WTC11 (cell line): ENCODE measurements around the gene ABCA12. TPM values are rescaled to one million over a fixed set of nuclear protein-coding genes. Genes with fewer than 3 reads are reported as not detected.

ENCODE experiments used
- ATAC-seq: fragments of 200-7000 bp; cut with Tn5 transposase; 2 replicates; pipeline ENCODE4 v1.10.0; 2021; ENCODE audit warnings: mild to moderate bottlenecking, moderate library complexity
- CTCF ChIA-PET: fragments of 300-600 bp; sonication (Branson Sonifier 250); formaldehyde crosslinking; loops from one replicate; lab custom pipeline; 2021; ENCODE audit warnings: antibody characterized with exemption; lab: Charles Lee
- POLR2A ChIA-PET: fragments of 350-600 bp; sonication (Branson Sonifier 250); formaldehyde crosslinking; loops from one replicate; lab custom pipeline; 2021; ENCODE audit warnings: antibody characterized with exemption; lab: Charles Lee
- DNase-seq: peaks from one replicate; pipeline ENCODE4 v3.0.0; 2021; ENCODE audit warnings: low spot score
- H3K27ac Mint-ChIP-seq: 2 replicates; pipeline ENCODE4 v1.8.0; 2021; ENCODE audit warnings: mixed read lengths
- H3K27me3 Mint-ChIP-seq: 2 replicates; pipeline ENCODE4 v1.8.0; 2021; ENCODE audit warnings: low read depth, mild to moderate bottlenecking, moderate library complexity, mixed read lengths
- H3K36me3 Mint-ChIP-seq: 2 replicates; pipeline ENCODE4 v1.8.0; 2021; ENCODE audit warnings: mixed read lengths
- H3K4me1 Mint-ChIP-seq: 2 replicates; pipeline ENCODE4 v1.8.0; 2022; ENCODE audit warnings: mixed read lengths
- H3K4me3 Mint-ChIP-seq: 2 replicates; pipeline ENCODE4 v1.8.0; 2021; ENCODE audit warnings: mild to moderate bottlenecking, moderate library complexity, mixed read lengths
- H3K9me3 Mint-ChIP-seq: 2 replicates; pipeline ENCODE4 v1.8.0; 2021; ENCODE audit warnings: mixed read lengths
- ATF1 ChIP-seq: sonication (generic); formaldehyde crosslinking; IDR thresholded peaks from 2 replicates; pipeline ENCODE4 v1.8.1; 2023; ENCODE audit warnings: mild to moderate bottlenecking, moderate library complexity, missing genetic modification reagents
- CBFB ChIP-seq: sonication (generic); formaldehyde crosslinking; IDR thresholded peaks from 2 replicates; pipeline ENCODE4 v1.8.1; 2022; ENCODE audit warnings: mild to moderate bottlenecking, low read depth, missing genetic modification reagents
- EMX1 ChIP-seq: fragments of 250-450 bp; sonication (Bioruptor Pico); IDR thresholded peaks from 2 replicates; pipeline ENCODE4 v1.8.0; 2021; ENCODE audit warnings: mild to moderate bottlenecking
- ETV6 ChIP-seq: sonication (generic); formaldehyde crosslinking; IDR thresholded peaks from 2 replicates; pipeline ENCODE4 v1.8.1; 2022; ENCODE audit warnings: mild to moderate bottlenecking, missing genetic modification reagents
- JAZF1 ChIP-seq: fragments of 250-450 bp; sonication (Bioruptor Pico); IDR thresholded peaks from 2 replicates; pipeline ENCODE4 v1.9.0; 2021; ENCODE audit warnings: moderate library complexity, mild to moderate bottlenecking, inconsistent platforms
- NFE2L1 ChIP-seq: sonication (generic); formaldehyde crosslinking; IDR thresholded peaks from 2 replicates; pipeline ENCODE4 v1.8.1; 2023; ENCODE audit warnings: missing genetic modification reagents
- SOX15 ChIP-seq: fragments of 250-450 bp; sonication (Bioruptor Pico); IDR thresholded peaks from 2 replicates; pipeline ENCODE4 v1.9.0; 2021; ENCODE audit warnings: mild to moderate bottlenecking
- total RNA-seq: library from RNA; stranded (reverse); gene quantifications from 3 replicates; pipeline ENCODE4 v1.2.3, GENCODE V29; 2021
- TF ChIP-seq, protein P1 (sequence below): sonication (generic); formaldehyde crosslinking; IDR thresholded peaks from 2 replicates; pipeline ENCODE4 v1.8.0; 2022; ENCODE audit warnings: mild to moderate bottlenecking, missing genetic modification reagents
- TF ChIP-seq, protein P2 (sequence below): fragments of 250-450 bp; sonication (Bioruptor Pico); IDR thresholded peaks from 2 replicates; pipeline ENCODE4 v1.9.0; 2021; ENCODE audit warnings: mild to moderate bottlenecking, borderline replicate concordance
- TF ChIP-seq, protein P3 (sequence below): fragments of 250-450 bp; sonication (Bioruptor Pico); IDR thresholded peaks from 2 replicates; pipeline ENCODE4 v2.1.2; 2022; ENCODE audit warnings: mild to moderate bottlenecking, moderate library complexity
- TF ChIP-seq, protein P4 (sequence below): sonication (generic); formaldehyde crosslinking; IDR thresholded peaks from 2 replicates; pipeline ENCODE4 v1.8.0; 2023; ENCODE audit warnings: mild to moderate bottlenecking, missing genetic modification reagents
- TF ChIP-seq, protein P5 (sequence below): sonication (generic); formaldehyde crosslinking; IDR thresholded peaks from 2 replicates; pipeline ENCODE4 v1.8.1; 2022; ENCODE audit warnings: low read depth, missing genetic modification reagents, borderline replicate concordance
- TF ChIP-seq, protein P6 (sequence below): fragments of 200-600 bp; IDR thresholded peaks from 2 replicates; pipeline ENCODE4 v1.8.0; 2022; ENCODE audit warnings: antibody characterized with exemption

The ABCA12 gene
- total RNA-seq, 1 experiment from 2014 or later: 0.04 TPM

DNA sequence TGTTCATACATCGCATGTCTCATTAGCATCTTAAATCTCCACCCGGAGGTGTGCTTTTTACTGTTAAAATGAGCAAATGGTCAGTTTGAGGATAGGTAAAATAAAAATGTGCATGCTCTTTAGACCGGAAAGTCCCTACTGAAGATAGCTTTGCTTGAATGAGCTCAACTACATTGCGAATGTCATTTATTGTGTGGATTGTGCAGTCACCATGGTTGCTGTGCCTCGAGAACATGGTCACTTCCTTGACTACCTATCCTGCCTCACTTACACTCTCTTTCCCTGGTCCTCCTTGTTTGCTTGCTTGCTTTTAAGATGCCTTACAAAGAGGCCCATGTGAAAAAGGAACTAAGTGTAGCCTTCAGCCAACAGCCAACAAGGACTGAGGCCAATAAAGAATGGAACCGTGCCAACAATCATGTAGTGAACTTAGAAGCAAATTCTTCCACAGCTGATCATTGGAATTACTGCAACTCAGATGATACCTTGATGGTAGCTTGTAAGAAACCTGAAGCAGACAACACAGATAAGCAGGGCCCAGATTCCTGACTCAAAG, 256.7 kb downstream of the ABCA12 start:
- TF ChIP-seq, protein P1, sequence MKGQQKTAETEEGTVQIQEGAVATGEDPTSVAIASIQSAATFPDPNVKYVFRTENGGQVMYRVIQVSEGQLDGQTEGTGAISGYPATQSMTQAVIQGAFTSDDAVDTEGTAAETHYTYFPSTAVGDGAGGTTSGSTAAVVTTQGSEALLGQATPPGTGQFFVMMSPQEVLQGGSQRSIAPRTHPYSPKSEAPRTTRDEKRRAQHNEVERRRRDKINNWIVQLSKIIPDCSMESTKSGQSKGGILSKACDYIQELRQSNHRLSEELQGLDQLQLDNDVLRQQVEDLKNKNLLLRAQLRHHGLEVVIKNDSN (CRISPR knock-in tag): no peak
- TF ChIP-seq, protein P2, sequence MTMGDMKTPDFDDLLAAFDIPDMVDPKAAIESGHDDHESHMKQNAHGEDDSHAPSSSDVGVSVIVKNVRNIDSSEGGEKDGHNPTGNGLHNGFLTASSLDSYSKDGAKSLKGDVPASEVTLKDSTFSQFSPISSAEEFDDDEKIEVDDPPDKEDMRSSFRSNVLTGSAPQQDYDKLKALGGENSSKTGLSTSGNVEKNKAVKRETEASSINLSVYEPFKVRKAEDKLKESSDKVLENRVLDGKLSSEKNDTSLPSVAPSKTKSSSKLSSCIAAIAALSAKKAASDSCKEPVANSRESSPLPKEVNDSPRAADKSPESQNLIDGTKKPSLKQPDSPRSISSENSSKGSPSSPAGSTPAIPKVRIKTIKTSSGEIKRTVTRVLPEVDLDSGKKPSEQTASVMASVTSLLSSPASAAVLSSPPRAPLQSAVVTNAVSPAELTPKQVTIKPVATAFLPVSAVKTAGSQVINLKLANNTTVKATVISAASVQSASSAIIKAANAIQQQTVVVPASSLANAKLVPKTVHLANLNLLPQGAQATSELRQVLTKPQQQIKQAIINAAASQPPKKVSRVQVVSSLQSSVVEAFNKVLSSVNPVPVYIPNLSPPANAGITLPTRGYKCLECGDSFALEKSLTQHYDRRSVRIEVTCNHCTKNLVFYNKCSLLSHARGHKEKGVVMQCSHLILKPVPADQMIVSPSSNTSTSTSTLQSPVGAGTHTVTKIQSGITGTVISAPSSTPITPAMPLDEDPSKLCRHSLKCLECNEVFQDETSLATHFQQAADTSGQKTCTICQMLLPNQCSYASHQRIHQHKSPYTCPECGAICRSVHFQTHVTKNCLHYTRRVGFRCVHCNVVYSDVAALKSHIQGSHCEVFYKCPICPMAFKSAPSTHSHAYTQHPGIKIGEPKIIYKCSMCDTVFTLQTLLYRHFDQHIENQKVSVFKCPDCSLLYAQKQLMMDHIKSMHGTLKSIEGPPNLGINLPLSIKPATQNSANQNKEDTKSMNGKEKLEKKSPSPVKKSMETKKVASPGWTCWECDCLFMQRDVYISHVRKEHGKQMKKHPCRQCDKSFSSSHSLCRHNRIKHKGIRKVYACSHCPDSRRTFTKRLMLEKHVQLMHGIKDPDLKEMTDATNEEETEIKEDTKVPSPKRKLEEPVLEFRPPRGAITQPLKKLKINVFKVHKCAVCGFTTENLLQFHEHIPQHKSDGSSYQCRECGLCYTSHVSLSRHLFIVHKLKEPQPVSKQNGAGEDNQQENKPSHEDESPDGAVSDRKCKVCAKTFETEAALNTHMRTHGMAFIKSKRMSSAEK (CRISPR knock-in tag): no peak
- TF ChIP-seq EMX1: no peak
- TF ChIP-seq CBFB (CRISPR knock-in tag): no peak
- no peak for TF ChIP-seq JAZF1 (CRISPR knock-in tag)
- TF ChIP-seq, protein P3, sequence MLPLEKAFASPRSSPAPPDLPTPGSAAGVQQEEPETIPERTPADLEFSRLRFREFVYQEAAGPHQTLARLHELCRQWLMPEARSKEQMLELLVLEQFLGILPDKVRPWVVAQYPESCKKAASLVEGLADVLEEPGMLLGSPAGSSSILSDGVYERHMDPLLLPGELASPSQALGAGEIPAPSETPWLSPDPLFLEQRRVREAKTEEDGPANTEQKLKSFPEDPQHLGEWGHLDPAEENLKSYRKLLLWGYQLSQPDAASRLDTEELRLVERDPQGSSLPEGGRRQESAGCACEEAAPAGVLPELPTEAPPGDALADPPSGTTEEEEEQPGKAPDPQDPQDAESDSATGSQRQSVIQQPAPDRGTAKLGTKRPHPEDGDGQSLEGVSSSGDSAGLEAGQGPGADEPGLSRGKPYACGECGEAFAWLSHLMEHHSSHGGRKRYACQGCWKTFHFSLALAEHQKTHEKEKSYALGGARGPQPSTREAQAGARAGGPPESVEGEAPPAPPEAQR (CRISPR knock-in tag): no peak
- no peak for TF ChIP-seq ETV6 (CRISPR knock-in tag)
- TF ChIP-seq, protein P4, sequence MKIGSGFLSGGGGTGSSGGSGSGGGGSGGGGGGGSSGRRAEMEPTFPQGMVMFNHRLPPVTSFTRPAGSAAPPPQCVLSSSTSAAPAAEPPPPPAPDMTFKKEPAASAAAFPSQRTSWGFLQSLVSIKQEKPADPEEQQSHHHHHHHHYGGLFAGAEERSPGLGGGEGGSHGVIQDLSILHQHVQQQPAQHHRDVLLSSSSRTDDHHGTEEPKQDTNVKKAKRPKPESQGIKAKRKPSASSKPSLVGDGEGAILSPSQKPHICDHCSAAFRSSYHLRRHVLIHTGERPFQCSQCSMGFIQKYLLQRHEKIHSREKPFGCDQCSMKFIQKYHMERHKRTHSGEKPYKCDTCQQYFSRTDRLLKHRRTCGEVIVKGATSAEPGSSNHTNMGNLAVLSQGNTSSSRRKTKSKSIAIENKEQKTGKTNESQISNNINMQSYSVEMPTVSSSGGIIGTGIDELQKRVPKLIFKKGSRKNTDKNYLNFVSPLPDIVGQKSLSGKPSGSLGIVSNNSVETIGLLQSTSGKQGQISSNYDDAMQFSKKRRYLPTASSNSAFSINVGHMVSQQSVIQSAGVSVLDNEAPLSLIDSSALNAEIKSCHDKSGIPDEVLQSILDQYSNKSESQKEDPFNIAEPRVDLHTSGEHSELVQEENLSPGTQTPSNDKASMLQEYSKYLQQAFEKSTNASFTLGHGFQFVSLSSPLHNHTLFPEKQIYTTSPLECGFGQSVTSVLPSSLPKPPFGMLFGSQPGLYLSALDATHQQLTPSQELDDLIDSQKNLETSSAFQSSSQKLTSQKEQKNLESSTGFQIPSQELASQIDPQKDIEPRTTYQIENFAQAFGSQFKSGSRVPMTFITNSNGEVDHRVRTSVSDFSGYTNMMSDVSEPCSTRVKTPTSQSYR (CRISPR knock-in tag): no peak
- no peak for TF ChIP-seq ATF1 (CRISPR knock-in tag)
- TF ChIP-seq NFE2L1 (CRISPR knock-in tag): no peak
- TF ChIP-seq, protein P5, sequence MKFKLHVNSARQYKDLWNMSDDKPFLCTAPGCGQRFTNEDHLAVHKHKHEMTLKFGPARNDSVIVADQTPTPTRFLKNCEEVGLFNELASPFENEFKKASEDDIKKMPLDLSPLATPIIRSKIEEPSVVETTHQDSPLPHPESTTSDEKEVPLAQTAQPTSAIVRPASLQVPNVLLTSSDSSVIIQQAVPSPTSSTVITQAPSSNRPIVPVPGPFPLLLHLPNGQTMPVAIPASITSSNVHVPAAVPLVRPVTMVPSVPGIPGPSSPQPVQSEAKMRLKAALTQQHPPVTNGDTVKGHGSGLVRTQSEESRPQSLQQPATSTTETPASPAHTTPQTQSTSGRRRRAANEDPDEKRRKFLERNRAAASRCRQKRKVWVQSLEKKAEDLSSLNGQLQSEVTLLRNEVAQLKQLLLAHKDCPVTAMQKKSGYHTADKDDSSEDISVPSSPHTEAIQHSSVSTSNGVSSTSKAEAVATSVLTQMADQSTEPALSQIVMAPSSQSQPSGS: no peak
- TF ChIP-seq, protein P6, sequence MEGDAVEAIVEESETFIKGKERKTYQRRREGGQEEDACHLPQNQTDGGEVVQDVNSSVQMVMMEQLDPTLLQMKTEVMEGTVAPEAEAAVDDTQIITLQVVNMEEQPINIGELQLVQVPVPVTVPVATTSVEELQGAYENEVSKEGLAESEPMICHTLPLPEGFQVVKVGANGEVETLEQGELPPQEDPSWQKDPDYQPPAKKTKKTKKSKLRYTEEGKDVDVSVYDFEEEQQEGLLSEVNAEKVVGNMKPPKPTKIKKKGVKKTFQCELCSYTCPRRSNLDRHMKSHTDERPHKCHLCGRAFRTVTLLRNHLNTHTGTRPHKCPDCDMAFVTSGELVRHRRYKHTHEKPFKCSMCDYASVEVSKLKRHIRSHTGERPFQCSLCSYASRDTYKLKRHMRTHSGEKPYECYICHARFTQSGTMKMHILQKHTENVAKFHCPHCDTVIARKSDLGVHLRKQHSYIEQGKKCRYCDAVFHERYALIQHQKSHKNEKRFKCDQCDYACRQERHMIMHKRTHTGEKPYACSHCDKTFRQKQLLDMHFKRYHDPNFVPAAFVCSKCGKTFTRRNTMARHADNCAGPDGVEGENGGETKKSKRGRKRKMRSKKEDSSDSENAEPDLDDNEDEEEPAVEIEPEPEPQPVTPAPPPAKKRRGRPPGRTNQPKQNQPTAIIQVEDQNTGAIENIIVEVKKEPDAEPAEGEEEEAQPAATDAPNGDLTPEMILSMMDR: no peak
- TF ChIP-seq SOX15 (CRISPR knock-in tag): no peak
- H3K27ac Mint-ChIP-seq: no peak overlapping the region
- POLR2A ChIA-PET: no interaction called here
- H3K27me3 Mint-ChIP-seq: no peaks in the 10 kb centered on the region
- H3K36me3 Mint-ChIP-seq: no peaks in the 10 kb centered on the region
- CTCF ChIA-PET: no interaction called here
- H3K4me1 Mint-ChIP-seq: no peaks in the 10 kb centered on the region
- ATAC-seq (no peak), DNase-seq (no peak)
- H3K4me3 Mint-ChIP-seq: no peak overlapping the region
- H3K9me3 Mint-ChIP-seq: peaks cover 6% of the 10 kb centered on the region; the same call in 1 of the 2 replicates

Other genes starting within 250 kb of the ABCA12 start
- gene ATIC, start 173.4 kb upstream of the ABCA12 start, total RNA-seq: 285 to 309 TPM (median 290 TPM) in 3 replicates